ENCODE data around the gene CDH20. TPM values are rescaled to one million over a fixed set of nuclear protein-coding genes. Genes with fewer than 3 reads are reported as not detected.

The CDH20 gene
- total and polyA plus RNA-seq, 2 of the 13 experiments (the other 11 are each of a cell fraction or from before 2014, with no cell fraction given), result not detected

DNA sequence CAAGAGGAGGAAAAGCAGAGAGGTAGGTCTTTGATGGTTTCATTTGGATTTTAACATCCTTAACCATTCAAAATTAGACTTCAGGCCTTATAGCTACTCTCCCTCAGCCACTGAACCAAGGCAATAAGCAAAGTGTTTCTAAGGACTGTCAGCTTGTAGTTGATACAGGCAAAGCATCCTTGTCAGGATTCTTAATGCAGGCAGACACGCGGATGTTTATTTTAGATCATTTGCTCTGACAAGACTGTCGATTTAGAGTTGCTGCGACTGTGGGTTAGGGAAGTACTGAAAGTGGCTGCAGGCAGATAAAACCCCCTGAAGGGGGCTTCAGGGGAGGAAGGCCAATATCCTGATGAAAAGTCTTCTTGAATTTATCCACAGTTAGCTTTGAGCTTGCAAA lies 46.6 kb downstream of the CDH20 start:
- Histone ChIP-seq H2AFZ (ENCODE audit: low read length) (no peak overlapping the region), H3K27me3 (ENCODE audit: control insufficient read depth in 1 of 2, insufficient read depth in 2 of 2, low read length in 2 of 2) (no peaks in the 10 kb centered on the region; a peak in 1 of 5 replicates), H3K4me2 (ENCODE audit: low read depth, low read length) (no peak overlapping the region), H3K4me3 (replicated peaks in 1 of 3; ENCODE audit: insufficient read depth in 1 of 3, low read depth in 2 of 3, low read length in 3 of 3) (no peak overlapping the region), H3K27ac (ENCODE audit: extremely low read length, insufficient read depth, low read length) (no peak overlapping the region), H4K20me1 (ENCODE audit: insufficient read depth, low read length) (no peaks in the 10 kb centered on the region), H3K9ac (ENCODE audit: insufficient read depth, low read depth, low read length) (no peak overlapping the region), H3K36me3 (replicated peaks in 1 of 2; ENCODE audit: control insufficient read depth in 1 of 2, insufficient read depth in 2 of 2, low read length in 2 of 2) (no peaks in the 10 kb centered on the region), H3K9me3 (ENCODE audit: low read length) (no peaks in the 10 kb centered on the region), H3K79me2 (ENCODE audit: insufficient read depth, low read length) (no peaks in the 10 kb centered on the region), H3K4me1 (ENCODE audit: insufficient read depth, low read length) (no peaks in the 10 kb centered on the region)
- in situ Hi-C loops (cut with HindIII; ENCODE audit: extremely low pct_ligation_motif_present, low pct_unique_long_range_greater_than_20kb) (no loop called here), intact Hi-C loops (cut with micrococcal nuclease; ENCODE audit: unreplicated experiment) (no loop called here)
- 1% methylated on average over 4 of the region's 4 CpGs for WGBS (ENCODE audit: low lambda C conversion rate)
- ATAC-seq (no peak), FAIRE-seq (no peak), DNase-seq (ENCODE audit: low spot score) (no peak)
- CTCF ChIA-PET (ENCODE audit: low intra/inter-chr PET ratio, low total read pairs), result no interaction called here
- no TSS peak for BruUV-seq (replicated peaks)
- POLR2A ChIA-PET, result no interaction called here
- TF ChIP-seq ZNF260 (CRISPR knock-in tag; IDR thresholded peaks at IDR 0.05; ENCODE audit: borderline replicate concordance, low read depth) (no peak), BCL6 (CRISPR knock-in tag; IDR thresholded peaks at IDR 0.05) (no peak), MEF2D (CRISPR knock-in tag; IDR thresholded peaks at IDR 0.05) (no peak), ZSCAN30 (CRISPR knock-in tag; IDR thresholded peaks at IDR 0.05) (no peak), ZNF552 (CRISPR knock-in tag; IDR thresholded peaks at IDR 0.05; ENCODE audit: borderline replicate concordance) (no peak), NR2F6 (IDR thresholded peaks at IDR 0.05) (no peak), NR2F6 (CRISPR knock-in tag; IDR thresholded peaks at IDR 0.05) (no peak), TCF7 (IDR thresholded peaks at IDR 0.05; ENCODE audit: low read depth) (no peak), ADNP (CRISPR knock-in tag; IDR thresholded peaks at IDR 0.05) (no peak), BORCS8-MEF2B (CRISPR knock-in tag; IDR thresholded peaks at IDR 0.05) (no peak), SNAI1 (CRISPR knock-in tag; IDR thresholded peaks at IDR 0.05; ENCODE audit: borderline replicate concordance) (no peak), ZNF253 (CRISPR knock-in tag; IDR thresholded peaks at IDR 0.05; ENCODE audit: borderline replicate concordance) (no peak), YY1 (IDR thresholded peaks at IDR 0.05; ENCODE audit: insufficient read depth, insufficient replicate concordance, low read depth, low read length) (no peak)
- TF ChIP-seq, protein P1, sequence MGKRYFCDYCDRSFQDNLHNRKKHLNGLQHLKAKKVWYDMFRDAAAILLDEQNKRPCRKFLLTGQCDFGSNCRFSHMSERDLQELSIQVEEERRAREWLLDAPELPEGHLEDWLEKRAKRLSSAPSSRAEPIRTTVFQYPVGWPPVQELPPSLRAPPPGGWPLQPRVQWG (CRISPR knock-in tag; IDR thresholded peaks at IDR 0.05; ENCODE audit: borderline replicate concordance, low read depth), result no peak
